WTC11 (cell line): ENCODE measurements around the gene LRCH2. TPM values are rescaled to one million over a fixed set of nuclear protein-coding genes. Genes with fewer than 3 reads are reported as not detected.

ENCODE experiments used
- ATAC-seq: fragments of 200-7000 bp; cut with Tn5 transposase; 2 replicates; pipeline ENCODE4 v1.10.0; 2021; ENCODE audit warnings: mild to moderate bottlenecking, moderate library complexity
- CTCF ChIA-PET: fragments of 300-600 bp; sonication (Branson Sonifier 250); formaldehyde crosslinking; loops from one replicate; lab custom pipeline; 2021; ENCODE audit warnings: antibody characterized with exemption; lab: Charles Lee
- POLR2A ChIA-PET: fragments of 350-600 bp; sonication (Branson Sonifier 250); formaldehyde crosslinking; loops from one replicate; lab custom pipeline; 2021; ENCODE audit warnings: antibody characterized with exemption; lab: Charles Lee
- DNase-seq: peaks from one replicate; pipeline ENCODE4 v3.0.0; 2021; ENCODE audit warnings: low spot score
- H3K27ac Mint-ChIP-seq: 2 replicates; pipeline ENCODE4 v1.8.0; 2021; ENCODE audit warnings: mixed read lengths
- H3K27me3 Mint-ChIP-seq: 2 replicates; pipeline ENCODE4 v1.8.0; 2021; ENCODE audit warnings: low read depth, mild to moderate bottlenecking, moderate library complexity, mixed read lengths
- H3K36me3 Mint-ChIP-seq: 2 replicates; pipeline ENCODE4 v1.8.0; 2021; ENCODE audit warnings: mixed read lengths
- H3K4me1 Mint-ChIP-seq: 2 replicates; pipeline ENCODE4 v1.8.0; 2022; ENCODE audit warnings: mixed read lengths
- H3K4me3 Mint-ChIP-seq: 2 replicates; pipeline ENCODE4 v1.8.0; 2021; ENCODE audit warnings: mild to moderate bottlenecking, moderate library complexity, mixed read lengths
- H3K9me3 Mint-ChIP-seq: 2 replicates; pipeline ENCODE4 v1.8.0; 2021; ENCODE audit warnings: mixed read lengths
- ELF4 ChIP-seq: sonication (generic); formaldehyde crosslinking; IDR thresholded peaks from 2 replicates; pipeline ENCODE4 v1.8.1; 2022; ENCODE audit warnings: low read depth, mild to moderate bottlenecking, moderate library complexity, missing genetic modification reagents
- ESRRA ChIP-seq: sonication (generic); formaldehyde crosslinking; IDR thresholded peaks from 2 replicates; pipeline ENCODE4 v1.8.1; 2022; ENCODE audit warnings: mild to moderate bottlenecking, missing genetic modification reagents, borderline replicate concordance
- FOXK1 ChIP-seq: sonication (generic); formaldehyde crosslinking; IDR thresholded peaks from 2 replicates; pipeline ENCODE4 v1.8.0; 2022; ENCODE audit warnings: mild to moderate bottlenecking, moderate library complexity, missing genetic modification reagents
- GRHL2 ChIP-seq: fragments of 250-450 bp; sonication (Bioruptor Pico); IDR thresholded peaks from 2 replicates; pipeline ENCODE4 v1.8.0; 2022; ENCODE audit warnings: mild to moderate bottlenecking, moderate library complexity; ENCODE audit not compliant: insufficient replicate concordance, severe bottlenecking
- MAX ChIP-seq: sonication (generic); formaldehyde crosslinking; IDR thresholded peaks from 2 replicates; pipeline ENCODE4 v1.8.0; 2022; ENCODE audit warnings: mild to moderate bottlenecking, missing genetic modification reagents
- NR1H2 ChIP-seq: sonication (generic); formaldehyde crosslinking; IDR thresholded peaks from 2 replicates; pipeline ENCODE4 v1.9.0; 2021; ENCODE audit warnings: mild to moderate bottlenecking, moderate library complexity, missing genetic modification reagents
- TCF7 ChIP-seq: sonication (generic); formaldehyde crosslinking; IDR thresholded peaks from 2 replicates; pipeline ENCODE4 v1.8.0; 2022; ENCODE audit warnings: mild to moderate bottlenecking, low read depth, missing genetic modification reagents, moderate library complexity
- ZNF281 ChIP-seq: sonication (generic); formaldehyde crosslinking; IDR thresholded peaks from 2 replicates; pipeline ENCODE4 v1.8.0; 2023; ENCODE audit warnings: mild to moderate bottlenecking, missing genetic modification reagents
- ZNF416 ChIP-seq: fragments of 250-450 bp; sonication (Bioruptor Pico); IDR thresholded peaks from 2 replicates; pipeline ENCODE4 v1.9.0; 2021; ENCODE audit warnings: mild to moderate bottlenecking, inconsistent platforms
- ZNF425 ChIP-seq: fragments of 250-450 bp; sonication (Bioruptor Pico); conservative IDR thresholded peaks from 2 replicates; pipeline ENCODE4 v1.9.0; 2021; ENCODE audit warnings: mild to moderate bottlenecking
- total RNA-seq: library from RNA; stranded (reverse); gene quantifications from 3 replicates; pipeline ENCODE4 v1.2.3, GENCODE V29; 2021
- TF ChIP-seq, protein P1 (sequence below): sonication (generic); formaldehyde crosslinking; IDR thresholded peaks from 2 replicates; pipeline ENCODE4 v1.8.0; 2023; ENCODE audit warnings: missing genetic modification reagents, mild to moderate bottlenecking, borderline replicate concordance
- TF ChIP-seq, protein P2 (sequence below): sonication (generic); formaldehyde crosslinking; IDR thresholded peaks from 2 replicates; pipeline ENCODE4 v1.8.1; 2022; ENCODE audit warnings: missing genetic modification reagents, borderline replicate concordance
- TF ChIP-seq, protein P3 (sequence below): fragments of 250-450 bp; sonication (Bioruptor Pico); IDR thresholded peaks from 2 replicates; pipeline ENCODE4 v1.9.0; 2021; ENCODE audit warnings: mild to moderate bottlenecking

The LRCH2 gene
- total RNA-seq, 1 experiment from 2014 or later: 3.8 TPM

GRCh38 chrX:115189110-115189509 is 44.8 kb downstream of the LRCH2 start, which contains the start of gene RBMXL3 (continued):
- TF ChIP-seq, protein P1, sequence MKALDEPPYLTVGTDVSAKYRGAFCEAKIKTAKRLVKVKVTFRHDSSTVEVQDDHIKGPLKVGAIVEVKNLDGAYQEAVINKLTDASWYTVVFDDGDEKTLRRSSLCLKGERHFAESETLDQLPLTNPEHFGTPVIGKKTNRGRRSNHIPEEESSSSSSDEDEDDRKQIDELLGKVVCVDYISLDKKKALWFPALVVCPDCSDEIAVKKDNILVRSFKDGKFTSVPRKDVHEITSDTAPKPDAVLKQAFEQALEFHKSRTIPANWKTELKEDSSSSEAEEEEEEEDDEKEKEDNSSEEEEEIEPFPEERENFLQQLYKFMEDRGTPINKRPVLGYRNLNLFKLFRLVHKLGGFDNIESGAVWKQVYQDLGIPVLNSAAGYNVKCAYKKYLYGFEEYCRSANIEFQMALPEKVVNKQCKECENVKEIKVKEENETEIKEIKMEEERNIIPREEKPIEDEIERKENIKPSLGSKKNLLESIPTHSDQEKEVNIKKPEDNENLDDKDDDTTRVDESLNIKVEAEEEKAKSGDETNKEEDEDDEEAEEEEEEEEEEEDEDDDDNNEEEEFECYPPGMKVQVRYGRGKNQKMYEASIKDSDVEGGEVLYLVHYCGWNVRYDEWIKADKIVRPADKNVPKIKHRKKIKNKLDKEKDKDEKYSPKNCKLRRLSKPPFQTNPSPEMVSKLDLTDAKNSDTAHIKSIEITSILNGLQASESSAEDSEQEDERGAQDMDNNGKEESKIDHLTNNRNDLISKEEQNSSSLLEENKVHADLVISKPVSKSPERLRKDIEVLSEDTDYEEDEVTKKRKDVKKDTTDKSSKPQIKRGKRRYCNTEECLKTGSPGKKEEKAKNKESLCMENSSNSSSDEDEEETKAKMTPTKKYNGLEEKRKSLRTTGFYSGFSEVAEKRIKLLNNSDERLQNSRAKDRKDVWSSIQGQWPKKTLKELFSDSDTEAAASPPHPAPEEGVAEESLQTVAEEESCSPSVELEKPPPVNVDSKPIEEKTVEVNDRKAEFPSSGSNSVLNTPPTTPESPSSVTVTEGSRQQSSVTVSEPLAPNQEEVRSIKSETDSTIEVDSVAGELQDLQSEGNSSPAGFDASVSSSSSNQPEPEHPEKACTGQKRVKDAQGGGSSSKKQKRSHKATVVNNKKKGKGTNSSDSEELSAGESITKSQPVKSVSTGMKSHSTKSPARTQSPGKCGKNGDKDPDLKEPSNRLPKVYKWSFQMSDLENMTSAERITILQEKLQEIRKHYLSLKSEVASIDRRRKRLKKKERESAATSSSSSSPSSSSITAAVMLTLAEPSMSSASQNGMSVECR (CRISPR knock-in tag): no peak
- TF ChIP-seq, protein P2, sequence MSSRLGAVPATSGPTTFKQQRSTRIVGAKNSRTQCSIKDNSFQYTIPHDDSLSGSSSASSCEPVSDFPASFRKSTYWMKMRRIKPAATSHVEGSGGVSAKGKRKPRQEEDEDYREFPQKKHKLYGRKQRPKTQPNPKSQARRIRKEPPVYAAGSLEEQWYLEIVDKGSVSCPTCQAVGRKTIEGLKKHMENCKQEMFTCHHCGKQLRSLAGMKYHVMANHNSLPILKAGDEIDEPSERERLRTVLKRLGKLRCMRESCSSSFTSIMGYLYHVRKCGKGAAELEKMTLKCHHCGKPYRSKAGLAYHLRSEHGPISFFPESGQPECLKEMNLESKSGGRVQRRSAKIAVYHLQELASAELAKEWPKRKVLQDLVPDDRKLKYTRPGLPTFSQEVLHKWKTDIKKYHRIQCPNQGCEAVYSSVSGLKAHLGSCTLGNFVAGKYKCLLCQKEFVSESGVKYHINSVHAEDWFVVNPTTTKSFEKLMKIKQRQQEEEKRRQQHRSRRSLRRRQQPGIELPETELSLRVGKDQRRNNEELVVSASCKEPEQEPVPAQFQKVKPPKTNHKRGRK (CRISPR knock-in tag): no peak
- no peak for TF ChIP-seq NR1H2 (CRISPR knock-in tag)
- no peak for TF ChIP-seq ELF4 (CRISPR knock-in tag)
- TF ChIP-seq ZNF425 (CRISPR knock-in tag): no peak
- TF ChIP-seq GRHL2 (CRISPR knock-in tag): no peak
- TF ChIP-seq FOXK1: no peak
- TF ChIP-seq ZNF416 (CRISPR knock-in tag): no peak
- TF ChIP-seq ZNF281 (CRISPR knock-in tag): no peak
- no peak for TF ChIP-seq ESRRA (CRISPR knock-in tag)

DNA sequence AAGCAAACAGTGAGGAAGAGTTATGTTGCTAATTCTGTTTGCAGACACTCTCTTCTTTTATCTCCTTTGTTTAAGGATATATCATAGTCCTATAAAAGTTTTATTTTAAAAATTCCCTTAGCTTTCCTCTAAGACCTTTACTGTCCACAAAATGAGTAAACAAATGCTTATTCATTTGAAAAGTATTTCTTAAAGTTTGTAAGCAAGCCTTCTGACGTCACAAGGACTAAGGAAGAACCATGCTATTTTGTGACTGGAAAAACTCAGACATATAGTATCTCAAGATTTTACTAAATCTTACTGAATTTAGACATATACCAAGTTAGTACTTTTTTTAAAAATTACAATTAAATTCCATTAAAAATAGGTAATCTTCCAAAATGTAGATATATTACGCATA is 49.9 kb downstream of the LRCH2 start:
- ChIA-PET POLR2A (no interaction called here), CTCF (no interaction called here)
- no peaks in the 10 kb centered on the region for H3K9me3 Mint-ChIP-seq
- peaks cover 5% of the 10 kb centered on the region for H3K4me1 Mint-ChIP-seq
- H3K4me3 Mint-ChIP-seq: no peak overlapping the region
- DNase-seq (no peak), ATAC-seq (no peak)
- no peaks in the 10 kb centered on the region for H3K36me3 Mint-ChIP-seq
- H3K27ac Mint-ChIP-seq: no peak overlapping the region
- H3K27me3 Mint-ChIP-seq: no peaks in the 10 kb centered on the region; the same call in 1 of the 2 replicates
- TF ChIP-seq MAX (CRISPR knock-in tag) (no peak), TCF7 (CRISPR knock-in tag) (no peak)
- TF ChIP-seq, protein P3, sequence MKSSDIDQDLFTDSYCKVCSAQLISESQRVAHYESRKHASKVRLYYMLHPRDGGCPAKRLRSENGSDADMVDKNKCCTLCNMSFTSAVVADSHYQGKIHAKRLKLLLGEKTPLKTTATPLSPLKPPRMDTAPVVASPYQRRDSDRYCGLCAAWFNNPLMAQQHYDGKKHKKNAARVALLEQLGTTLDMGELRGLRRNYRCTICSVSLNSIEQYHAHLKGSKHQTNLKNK: no peak
